M059J (cell line): ENCODE results near the gene CCDC3. TPM values are rescaled to one million over a fixed set of nuclear protein-coding genes. Genes with fewer than 3 reads are reported as not detected.

Experiments used
- DNase-seq: peaks from one replicate; pipeline ENCODE4 v3.0.0-alpha.2; 2012; ENCODE audit warnings: low read depth
- total RNA-seq: library from RNA; depleted of rRNA; stranded (reverse); fragments of >200 nt; shearing (Covaris generic); gene quantifications from 2 replicates; pipeline ENCODE4 v1.2.3, GENCODE V29; 2014

The CCDC3 gene
- total RNA-seq, 1 experiment from 2014 or later, result 2.0 TPM

DNA sequence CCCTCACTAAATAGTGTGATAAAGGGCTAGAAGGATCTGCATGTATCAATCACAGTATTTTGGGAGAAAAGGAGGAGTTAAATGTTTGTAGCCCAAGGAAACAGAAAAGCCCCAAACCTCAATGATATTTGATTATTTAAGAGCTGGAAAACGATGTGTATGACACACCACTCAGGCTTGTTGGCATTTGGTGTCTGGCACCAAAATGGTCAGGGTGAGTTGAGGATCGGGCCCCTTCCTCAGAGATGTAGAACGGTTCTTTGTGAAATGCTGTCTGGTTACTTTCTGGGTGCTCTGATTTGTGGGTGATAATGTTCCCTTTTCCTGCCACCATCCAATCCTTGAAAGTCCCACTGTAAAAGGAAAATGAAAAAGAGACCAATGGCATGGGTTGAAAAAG lies 113.7 kb downstream of the CCDC3 start:
- no peak for DNase-seq

DNA sequence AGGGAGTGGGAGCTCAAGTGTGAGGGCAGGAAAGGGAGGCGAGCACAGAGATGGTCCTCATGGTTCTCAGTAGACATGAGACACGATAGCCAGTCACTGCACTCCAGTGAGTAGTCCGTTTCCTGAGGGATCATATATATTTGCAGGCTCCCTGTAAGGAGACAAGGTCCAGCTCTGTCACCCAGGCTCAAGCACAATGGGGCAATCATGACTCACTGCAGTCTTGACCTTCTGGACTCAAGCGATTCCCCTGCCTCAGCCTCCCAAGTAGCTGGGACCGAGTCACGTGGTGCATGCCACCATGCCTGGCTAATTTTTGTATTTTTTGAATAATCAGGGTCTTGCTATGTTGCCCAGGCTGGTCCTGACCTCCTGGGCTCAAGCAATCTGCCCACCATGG lies 116.7 kb downstream of the CCDC3 start:
- DNase-seq, result no peak

DNA sequence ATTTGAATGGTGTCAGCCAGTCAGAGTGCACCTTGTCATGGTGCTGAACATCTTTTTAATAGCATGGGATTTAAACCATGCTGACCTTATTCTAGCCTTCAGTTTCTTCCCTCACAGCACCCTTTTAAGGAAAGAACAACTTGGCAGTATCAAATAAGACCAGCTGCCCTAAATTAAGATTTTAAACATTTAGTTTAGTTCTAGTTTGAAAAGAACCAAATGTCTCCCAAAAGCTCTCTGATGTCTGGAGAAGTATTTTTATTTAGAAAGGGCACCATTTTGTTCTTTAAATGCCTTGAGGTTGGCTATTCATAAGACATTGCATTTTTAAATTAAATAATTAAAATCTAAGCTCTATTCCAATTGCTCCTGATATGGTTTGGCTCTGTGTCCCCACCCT lies 121.1 kb downstream of the CCDC3 start:
- no peak for DNase-seq

DNA sequence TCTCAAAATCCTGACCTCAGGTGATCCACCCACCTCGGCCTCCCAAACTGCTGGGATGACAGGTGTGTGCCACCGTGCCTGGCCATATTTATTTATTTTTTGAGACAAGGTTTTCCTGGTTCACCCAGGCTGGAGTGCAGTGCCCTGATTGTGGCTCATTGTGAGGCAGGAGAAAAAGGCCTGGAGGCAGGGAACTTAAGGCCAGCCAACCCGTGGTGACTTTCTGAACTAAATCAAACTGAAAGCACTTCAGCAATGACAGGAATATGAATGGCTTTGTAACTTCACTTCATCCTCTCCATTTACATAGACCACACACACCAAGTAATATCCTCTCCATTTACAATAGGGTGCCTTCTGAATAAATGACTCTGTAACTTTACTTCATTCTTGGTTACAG lies 124.4 kb downstream of the CCDC3 start:
- DNase-seq, result no peak

DNA sequence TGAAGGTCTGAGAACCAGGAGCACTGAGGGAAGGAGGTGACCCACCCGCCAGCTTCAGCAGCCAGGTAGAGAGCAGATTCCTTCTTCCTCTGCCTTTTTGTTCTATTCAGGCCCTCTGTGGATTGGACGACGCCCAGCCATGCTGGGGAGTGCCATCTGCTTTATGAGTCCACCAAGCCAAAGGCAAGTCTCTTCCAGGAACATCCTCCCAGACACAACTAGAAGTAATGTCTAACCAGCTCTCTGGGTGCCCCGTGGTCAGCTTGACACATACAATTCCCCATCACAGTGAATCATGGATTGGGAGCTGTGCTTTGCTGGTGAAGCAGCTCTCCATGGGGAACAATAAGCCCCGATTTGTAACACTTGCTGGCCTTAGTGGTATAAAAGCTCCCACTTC lies 125.2 kb downstream of the CCDC3 start:
- no peak for DNase-seq

DNA sequence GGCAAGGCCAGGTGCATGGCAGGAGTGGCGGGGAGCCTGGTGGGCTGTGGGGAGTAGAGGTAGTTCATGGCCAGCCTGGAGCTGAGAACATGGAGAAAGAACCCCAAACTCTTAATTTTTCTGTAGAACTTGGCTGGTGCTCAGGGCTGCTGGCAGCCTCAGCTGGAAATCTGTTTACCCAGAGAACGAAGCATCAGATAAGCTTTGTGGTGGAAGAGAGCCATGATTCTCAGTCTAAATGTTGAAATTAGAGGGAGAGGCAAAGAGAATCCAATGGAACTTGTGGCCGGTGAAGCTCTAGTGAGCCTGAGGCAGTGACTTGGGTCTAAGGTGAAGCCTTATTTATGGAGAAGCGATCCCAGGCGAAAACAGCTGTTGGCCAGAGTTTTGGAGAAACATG lies 126.4 kb downstream of the CCDC3 start:
- peak; percentile 46 for DNase-seq

DNA sequence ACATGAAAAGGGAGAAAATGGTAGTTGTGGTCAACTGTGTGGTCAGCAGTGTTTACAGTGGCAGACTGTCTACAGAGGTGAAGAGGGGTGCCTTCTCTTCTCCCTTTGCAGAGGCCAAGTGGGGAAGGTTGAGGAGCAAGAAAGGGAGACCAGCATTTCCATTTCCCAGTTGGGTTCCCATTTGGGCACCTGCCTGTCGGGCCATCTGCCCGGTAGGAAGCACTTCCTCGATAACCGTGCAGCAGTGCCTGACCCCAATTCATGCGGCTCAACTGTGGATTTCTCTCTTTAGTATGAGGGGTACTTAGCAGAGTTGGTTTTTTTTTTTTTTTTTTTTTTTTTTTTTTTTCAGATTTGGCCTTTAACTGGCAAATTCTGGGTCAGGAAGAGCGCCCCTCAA lies 127.0 kb downstream of the CCDC3 start:
- DNase-seq, result no peak

DNA sequence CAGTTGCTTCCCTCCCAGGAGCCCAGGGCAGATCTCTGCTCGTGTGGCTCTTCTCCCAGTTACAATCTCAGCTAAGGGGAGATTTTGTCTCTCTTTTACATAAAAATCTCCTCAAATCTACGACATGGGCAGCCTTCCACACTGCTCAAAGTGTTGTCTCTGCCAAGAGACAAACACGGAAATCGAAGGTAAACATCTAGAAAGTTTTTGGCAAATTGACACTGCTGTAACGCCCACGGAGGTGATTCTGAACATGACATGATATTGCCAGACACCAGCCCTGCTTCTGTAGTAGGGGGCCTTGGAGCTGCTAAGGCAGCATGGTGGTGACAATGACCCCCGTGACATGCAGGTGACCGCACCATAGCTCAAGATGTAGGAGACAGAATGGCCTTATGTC lies 128.3 kb downstream of the CCDC3 start:
- no peak for DNase-seq

DNA sequence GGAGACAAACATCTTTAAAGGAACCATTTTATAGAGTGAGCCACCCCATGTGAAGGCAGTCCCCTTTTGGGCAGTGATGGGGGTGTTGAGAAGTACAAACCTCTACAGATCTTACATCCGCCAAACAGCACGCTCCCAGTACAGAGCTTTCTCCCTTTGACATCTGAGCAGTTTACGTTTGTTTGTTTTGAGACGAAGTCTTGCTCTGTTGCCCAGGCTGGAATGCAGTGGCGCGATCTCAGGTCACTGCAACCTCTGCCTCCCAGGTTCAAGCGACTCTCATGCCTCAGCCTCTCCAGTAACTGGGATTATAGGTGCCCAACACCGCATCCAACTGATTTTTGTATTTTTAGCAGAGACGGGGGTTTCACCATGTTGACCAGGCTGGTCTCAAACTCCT lies 128.9 kb downstream of the CCDC3 start:
- DNase-seq, result no peak

DNA sequence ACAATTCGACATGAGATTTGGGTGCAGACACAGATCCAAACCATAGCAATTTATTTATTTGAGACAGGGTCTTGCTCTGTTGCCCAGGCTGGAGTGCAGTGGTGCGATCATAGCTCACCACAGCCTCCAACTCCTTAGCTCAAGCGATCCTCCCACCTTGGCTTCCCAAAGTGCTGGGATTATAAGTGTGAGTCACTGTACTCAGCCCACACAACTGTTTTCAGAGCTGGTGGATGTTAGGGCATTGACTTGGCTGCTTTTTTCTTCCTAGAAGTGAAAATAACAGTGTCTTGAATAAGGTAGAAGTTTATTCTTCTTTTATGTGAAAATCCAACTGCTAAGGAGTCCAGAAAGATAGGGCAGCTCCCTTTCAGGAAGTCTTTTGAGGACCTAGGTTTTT lies 132.1 kb downstream of the CCDC3 start:
- DNase-seq, result peak; percentile 41

DNA sequence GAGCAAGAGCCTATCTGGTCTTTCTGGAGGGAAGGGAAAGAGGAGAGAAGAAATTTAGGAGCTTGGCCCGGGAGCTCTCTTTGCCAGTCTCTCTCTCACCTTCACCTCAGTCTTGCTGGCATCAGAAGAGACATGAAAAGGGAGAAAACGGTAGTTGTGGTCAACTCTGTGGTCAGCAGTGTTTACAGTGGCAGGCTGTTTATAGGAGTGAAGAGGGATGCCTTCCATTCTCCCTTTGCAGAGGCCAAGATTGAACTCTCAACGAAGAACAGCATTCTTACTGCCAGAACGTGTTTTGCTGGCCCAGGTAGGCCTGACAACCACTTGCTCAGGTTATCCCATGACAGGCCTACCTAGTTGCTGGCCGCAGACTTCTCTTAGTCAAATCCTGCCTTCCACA lies 133.3 kb downstream of the CCDC3 start:
- DNase-seq, result peak; percentile 55

DNA sequence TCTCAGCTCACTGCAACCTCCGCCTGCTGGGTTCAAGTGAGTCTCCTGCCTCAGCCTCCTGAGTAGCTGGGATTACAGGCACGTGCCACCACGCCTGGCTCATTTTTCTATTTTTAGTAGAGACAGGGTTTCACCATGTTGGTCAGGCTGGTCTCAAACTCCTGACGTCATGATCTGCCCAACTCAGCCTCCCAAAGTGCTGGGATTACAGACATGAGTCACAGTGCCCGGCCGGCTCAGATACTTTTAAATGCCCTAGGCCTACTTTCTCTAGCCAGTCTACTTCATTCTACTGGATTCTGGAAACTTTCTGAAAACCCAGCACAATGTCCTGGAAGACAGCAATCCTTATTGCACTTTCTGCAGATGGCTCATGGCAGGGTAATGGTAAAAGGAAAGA lies 136.0 kb downstream of the CCDC3 start:
- DNase-seq, result peak; percentile 54

DNA sequence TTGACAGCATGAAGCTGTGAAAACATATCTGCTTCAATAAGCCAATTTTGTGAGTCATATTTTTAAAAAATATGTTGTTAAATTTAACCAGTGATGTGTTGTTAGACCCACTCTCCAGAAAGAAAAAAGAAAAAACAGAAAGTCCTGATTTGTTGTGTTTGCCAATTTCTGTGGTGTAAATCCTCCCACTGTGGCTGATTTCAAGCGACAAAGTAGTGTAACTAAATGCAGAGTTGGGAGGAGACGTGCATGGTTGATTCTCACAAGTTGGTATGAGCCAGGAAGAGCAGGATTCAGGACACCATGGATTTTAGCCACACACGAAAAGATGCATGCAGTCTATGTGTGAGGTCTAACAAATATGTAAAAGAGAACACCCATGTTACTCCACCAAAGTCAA lies 139.1 kb downstream of the CCDC3 start:
- no peak for DNase-seq

DNA sequence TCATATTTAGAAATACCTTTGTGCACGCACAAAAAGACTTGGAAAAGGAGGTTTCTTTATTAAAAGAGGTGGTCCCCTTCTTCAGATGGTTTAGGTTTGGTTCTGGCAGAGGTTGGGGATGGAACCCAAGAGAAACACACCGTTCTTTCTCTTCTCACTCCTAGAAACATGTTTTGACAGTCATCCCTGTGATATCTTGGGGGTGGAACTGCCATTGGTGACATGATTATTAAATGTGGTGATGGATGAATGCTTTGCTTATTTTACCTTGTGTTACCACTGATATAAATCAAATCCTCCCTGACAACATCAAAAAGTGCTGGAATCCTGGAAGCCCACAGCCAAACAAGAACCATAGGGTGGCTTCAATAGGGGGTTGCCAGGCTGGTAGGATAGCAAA lies 146.5 kb downstream of the CCDC3 start:
- DNase-seq, result no peak

DNA sequence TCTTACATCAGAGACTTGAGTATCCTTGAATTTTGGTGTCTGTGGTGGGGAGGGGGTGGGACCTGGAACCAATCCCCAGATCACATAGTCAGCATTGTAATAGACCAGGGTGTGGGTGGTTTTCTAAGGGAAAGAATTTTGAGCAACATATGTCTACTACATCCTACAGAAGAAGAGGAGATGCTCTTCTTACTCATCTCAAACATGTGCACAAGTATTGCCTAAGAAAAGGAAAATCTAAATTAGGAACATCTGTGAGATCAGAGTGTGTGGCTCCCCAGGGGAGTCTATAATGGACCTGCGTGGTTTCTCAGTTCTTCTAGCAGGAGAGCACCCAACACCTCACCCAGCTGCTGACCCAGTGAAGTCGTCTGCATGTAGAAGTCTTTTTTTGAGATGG lies 148.8 kb downstream of the CCDC3 start:
- DNase-seq, result no peak

DNA sequence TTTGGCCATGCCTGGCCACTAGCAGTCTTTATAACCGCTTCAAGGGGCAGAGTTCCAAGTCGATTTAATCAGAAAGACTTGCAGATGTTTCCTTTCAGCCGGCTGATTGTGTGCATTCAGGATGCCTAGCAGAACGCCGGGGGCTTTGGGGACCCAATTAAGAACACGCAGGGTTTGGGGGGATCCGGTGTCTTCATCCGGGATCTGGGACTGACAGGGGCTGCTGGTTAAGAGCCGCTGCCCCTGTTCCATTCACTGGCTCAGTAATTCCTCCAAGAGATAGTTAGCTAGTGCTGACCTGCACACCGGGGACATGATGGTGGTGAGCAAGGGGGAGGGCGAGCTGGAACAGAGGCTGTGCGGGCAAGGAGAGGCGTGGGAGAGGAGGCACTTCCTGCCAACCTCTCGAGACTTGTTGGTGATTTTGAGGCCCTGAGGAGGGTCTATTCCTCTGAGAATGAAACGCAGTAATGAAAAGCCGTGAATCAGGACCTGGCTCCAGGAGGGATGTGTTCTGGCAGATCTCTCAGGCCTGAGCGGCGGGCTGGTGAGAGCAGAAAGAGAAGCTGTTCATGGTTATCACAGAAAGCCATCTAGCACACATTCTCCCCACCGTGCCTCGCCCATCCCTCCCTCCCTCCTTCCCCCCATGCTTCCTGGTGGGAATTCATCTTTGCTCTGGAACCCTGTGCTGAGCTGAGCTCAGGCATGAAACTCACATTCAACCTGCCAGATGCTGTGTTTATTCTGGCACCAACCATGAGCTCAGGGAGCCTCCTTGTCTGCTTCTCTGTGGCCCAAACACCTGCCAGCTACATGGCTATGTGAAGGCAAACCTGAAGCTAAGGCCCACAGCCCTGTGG lies 152.0 kb downstream of the CCDC3 start:
- no peak for DNase-seq

DNA sequence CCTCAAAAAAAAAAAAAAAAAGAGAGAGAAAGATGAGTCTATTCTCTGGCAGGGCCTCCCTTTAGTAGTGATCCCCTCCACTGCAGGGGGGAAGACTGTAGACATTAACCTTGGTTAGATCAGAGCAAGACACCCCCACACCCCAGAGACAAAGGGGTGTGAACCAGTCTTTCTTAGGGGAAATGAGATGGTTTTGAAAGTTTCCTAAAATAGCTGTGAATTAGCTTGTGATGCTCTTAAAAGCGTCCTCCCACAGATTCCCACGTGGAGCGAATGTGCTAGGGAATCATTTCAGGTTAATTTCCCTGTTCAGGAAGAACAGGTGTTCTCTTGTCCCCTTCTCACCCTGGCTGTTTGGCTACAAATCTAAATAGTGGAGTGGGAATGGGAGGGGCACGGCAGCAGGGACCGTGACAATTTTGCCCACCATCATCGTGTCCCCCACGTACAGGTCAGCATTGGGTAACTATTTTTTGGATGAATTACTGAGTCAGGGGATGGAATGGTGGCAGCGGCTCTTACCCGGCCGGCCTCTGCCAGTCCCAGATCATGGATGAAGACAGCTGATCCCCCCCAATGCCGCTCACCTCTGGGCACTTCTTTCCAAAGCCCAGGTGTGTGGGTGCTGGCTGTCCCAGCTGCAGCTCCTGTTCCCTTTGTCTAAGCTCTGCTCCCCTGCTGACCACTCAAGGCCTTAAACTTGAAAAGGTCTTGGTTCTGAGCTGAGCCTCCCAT lies 152.9 kb downstream of the CCDC3 start:
- DNase-seq, result no peak

DNA sequence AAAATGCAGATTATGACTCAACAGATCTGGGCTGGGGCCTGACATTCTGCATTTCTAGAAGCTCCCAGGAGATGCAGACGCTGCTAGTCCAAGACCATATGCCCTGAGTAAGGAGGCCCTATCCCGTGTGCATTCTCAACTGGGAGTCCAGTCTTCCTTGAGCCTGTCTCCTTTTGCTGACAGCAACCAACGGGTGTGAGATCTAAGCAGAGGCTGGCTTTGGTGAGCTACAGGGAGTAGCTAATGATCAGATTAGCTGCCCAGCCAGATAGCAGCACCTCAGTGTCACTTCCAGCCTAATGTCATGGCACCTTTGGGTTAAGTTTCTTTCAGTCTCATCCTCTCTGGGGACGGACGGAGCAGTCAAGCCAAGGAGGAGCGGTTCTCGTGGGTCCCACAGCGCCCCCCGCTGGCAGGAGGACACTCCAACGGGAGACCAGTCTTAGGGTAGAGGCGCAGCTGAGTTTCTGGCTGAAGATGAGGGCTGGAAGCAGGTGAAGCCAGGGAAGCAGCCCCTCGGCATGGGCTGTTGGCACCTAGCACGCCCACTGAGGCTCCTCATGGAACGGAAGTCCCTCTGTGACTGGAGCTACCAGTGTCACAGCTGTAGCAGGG lies 154.0 kb downstream of the CCDC3 start:
- no peak for DNase-seq

DNA sequence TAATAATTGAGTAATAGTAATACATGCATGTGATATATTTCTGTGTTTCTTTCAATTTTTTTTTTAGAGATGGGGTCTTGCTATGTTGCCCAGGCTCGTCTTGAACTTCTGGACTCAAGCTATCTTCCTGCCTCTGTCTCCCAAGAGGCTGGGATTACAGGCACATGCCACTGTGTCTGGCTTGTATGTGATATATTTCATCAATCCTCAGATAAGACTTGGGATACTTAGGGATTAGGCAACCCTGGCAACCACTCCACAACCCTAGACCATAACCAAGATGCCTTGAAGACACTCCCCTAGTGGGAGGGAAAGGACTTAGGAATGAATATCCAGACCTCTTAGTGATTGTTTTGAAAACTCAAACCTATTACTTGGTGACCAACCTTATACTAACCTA lies 154.8 kb downstream of the CCDC3 start:
- DNase-seq, result peak; percentile 2
